GM21390 (cell line): ENCODE measurements around the gene SLC6A6.
"Not testable (repeated sequence)": the region's sequence is repeated elsewhere in the genome, so short reads cannot be mapped to it uniquely, and the experiment has no call there.

Experiments
- ATAC-seq: cut with Tn5 transposase; IDR thresholded peaks from one replicate; pipeline ENCODE4 v1.9.1; 2021; ENCODE audit not compliant: unreplicated experiment

SLC6A6 gene

GRCh38 chr3:14503706-14504065 lies 101.3 kb downstream of the SLC6A6 start:
- no peak for ATAC-seq

GRCh38 chr3:14505001-14505802 lies 102.8 kb downstream of the SLC6A6 start:
- ATAC-seq, result no peak

GRCh38 chr3:14505803-14506500 lies 103.5 kb downstream of the SLC6A6 start:
- no peak for ATAC-seq

GRCh38 chr3:14506626-14507304 lies 104.4 kb downstream of the SLC6A6 start:
- ATAC-seq, result no peak

- ATAC-seq, result no peak
Measured at GRCh38 chr3:14507305-14507741, 104.9 kb downstream of the SLC6A6 start.

- no peak for ATAC-seq
Measured at GRCh38 chr3:14507757-14508504, 105.5 kb downstream of the SLC6A6 start.

GRCh38 chr3:14508505-14508819 lies 106.1 kb downstream of the SLC6A6 start:
- no peak for ATAC-seq

GRCh38 chr3:14508966-14509795 lies 106.8 kb downstream of the SLC6A6 start:
- ATAC-seq, result no peak

- no peak for ATAC-seq
Measured at GRCh38 chr3:14509796-14510100, 107.3 kb downstream of the SLC6A6 start.

GRCh38 chr3:14510838-14511622 lies 108.6 kb downstream of the SLC6A6 start:
- no peak for ATAC-seq

- ATAC-seq, result no peak
Measured at GRCh38 chr3:14511623-14512280, 109.3 kb downstream of the SLC6A6 start.

- no peak for ATAC-seq
Measured at GRCh38 chr3:14512281-14512941, 110.0 kb downstream of the SLC6A6 start.

GRCh38 chr3:14512942-14513327 lies 110.5 kb downstream of the SLC6A6 start:
- ATAC-seq, result no peak

GRCh38 chr3:14513566-14514322 lies 111.3 kb downstream of the SLC6A6 start:
- ATAC-seq, result no peak

- no peak for ATAC-seq
Measured at GRCh38 chr3:14514323-14514720, 111.9 kb downstream of the SLC6A6 start.

GRCh38 chr3:14515526-14515925 lies 113.1 kb downstream of the SLC6A6 start:
- ATAC-seq, result not testable (repeated sequence)

- no peak for ATAC-seq
Measured at GRCh38 chr3:14516738-14517345, 114.4 kb downstream of the SLC6A6 start.
